Esophagus muscularis mucosa (tissue), 4 donors: ENCODE results near the gene MRPL23.

Source experiments
- EP300 ChIP-seq: sonication (generic); formaldehyde crosslinking; IDR thresholded peaks from one replicate; pipeline ENCODE4 v1.6.1; 2017; ENCODE audit warnings: antibody characterized with exemption
- POLR2A ChIP-seq: fragments of 450-650 bp; IDR thresholded peaks from one replicate; pipeline ENCODE4 v1.6.1; 2017; ENCODE audit warnings: antibody characterized with exemption, moderate library complexity, mild to moderate bottlenecking, low read depth
- POLR2AphosphoS5 ChIP-seq, 2 donors: sonication (generic); formaldehyde crosslinking; IDR thresholded peaks; one replicate each; pipeline ENCODE4 v1.6.1; 2017; ENCODE audit warnings: antibody characterized with exemption in 2 of 2
- TF ChIP-seq, protein P1 (sequence below), 3 experiments: fragments of 200-600 bp in 2 of 3; fragments of 450-650 bp in 1 of 3; sonication (generic) in 2 of 3; IDR thresholded peaks; one replicate each; pipeline ENCODE4 v1.5.1; 2017 to 2019; ENCODE audit warnings: antibody characterized with exemption in 3 of 3, mild to moderate bottlenecking in 2 of 3, moderate library complexity in 1 of 3

DNA sequence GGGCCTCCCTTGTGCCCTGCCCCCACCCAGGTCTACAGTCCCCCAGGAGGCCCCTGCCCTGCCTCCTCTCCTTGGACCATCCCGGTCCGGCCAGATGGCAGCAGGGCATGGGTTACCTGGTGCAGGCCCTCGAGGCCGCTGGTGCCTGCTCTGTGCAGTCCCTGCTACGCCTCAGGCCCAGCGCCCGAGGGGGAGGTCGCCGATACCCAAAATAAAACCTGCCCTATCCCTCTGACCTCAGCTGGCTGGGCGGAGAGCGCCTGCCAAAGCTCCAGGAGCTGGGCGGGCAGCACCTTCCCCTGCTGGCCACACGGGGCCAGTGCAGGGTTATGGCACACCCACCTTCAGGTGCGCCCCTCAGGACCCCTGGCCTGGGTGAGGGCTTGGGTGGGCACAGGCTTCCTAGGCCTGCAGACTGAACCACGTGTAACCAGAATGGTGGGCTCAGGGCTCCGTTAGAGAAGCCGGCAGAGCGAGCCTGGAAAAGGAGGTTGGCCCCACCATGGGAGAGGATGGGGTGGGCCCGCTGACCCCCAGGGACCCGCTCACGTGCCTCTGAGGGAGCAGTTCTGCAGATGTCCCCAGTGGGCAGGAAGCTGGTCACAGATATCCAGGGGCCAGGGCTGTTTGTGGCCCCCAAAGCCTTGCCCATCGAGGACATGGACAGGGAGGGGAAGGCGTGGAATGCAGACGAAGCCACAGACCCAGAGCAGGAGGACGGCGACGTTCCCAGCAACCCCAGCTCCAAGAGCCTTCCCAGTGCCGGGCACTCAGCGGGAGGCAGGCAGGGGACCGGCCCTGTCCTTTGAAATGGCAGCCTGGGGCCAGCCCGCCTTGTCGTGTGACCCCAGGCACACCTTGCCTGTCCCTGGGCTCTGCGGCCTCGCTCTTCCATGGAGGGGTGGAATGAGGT is 29.4 kb upstream of the MRPL23 start:
- TF ChIP-seq POLR2AphosphoS5 (IDR thresholded peaks at IDR 0.05): no peak
- TF ChIP-seq POLR2A: no peak
- TF ChIP-seq, protein P1, sequence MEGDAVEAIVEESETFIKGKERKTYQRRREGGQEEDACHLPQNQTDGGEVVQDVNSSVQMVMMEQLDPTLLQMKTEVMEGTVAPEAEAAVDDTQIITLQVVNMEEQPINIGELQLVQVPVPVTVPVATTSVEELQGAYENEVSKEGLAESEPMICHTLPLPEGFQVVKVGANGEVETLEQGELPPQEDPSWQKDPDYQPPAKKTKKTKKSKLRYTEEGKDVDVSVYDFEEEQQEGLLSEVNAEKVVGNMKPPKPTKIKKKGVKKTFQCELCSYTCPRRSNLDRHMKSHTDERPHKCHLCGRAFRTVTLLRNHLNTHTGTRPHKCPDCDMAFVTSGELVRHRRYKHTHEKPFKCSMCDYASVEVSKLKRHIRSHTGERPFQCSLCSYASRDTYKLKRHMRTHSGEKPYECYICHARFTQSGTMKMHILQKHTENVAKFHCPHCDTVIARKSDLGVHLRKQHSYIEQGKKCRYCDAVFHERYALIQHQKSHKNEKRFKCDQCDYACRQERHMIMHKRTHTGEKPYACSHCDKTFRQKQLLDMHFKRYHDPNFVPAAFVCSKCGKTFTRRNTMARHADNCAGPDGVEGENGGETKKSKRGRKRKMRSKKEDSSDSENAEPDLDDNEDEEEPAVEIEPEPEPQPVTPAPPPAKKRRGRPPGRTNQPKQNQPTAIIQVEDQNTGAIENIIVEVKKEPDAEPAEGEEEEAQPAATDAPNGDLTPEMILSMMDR (IDR thresholded peaks at IDR 0.05): peak; percentile 14 to 35 (median 25)
- TF ChIP-seq EP300: no peak
